ENCODE results near the gene GORASP1. TPM values are rescaled to one million over a fixed set of nuclear protein-coding genes. Genes with fewer than 3 reads are reported as not detected.
"Not testable (repeated sequence)": the region's sequence is repeated elsewhere in the genome, so short reads cannot be mapped to it uniquely, and the experiment has no call there.

The GORASP1 gene
- total RNA-seq, 1 experiment from 2014 or later: 39.4 TPM

DNA sequence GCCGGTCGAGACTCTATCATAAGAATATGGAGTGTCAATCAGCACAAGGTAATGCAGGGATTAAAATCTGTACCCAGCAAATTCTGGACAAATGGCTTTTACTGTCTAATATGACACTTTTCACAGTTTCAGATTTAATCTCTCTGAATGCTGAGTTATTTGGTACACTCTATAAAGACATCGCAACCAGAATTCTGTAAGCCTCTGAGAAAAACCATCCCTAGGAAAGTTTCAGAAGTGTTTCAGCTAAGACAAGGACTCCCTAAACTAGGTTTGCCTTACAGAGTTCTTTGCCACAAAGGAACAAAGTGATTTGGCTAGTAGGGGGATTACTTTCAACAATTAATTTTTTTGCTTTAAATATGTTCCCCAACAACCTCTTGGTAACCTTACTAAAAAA is 44.3 kb downstream of the GORASP1 start:
- ChIA-PET POLR2A (no interaction called here), CTCF (no interaction called here)
- H3K4me3 ChIP-seq (ENCODE audit: low read depth in 2 of 2, low read length in 2 of 2): no peak overlapping the region
- DNase-seq (ENCODE audit: low read depth, low spot score) (no peak), ATAC-seq (no peak)
- H3K4me1 ChIP-seq (ENCODE audit: control insufficient read depth, insufficient read depth, low read length): peaks cover 2% of the 10 kb centered on the region; the same call in 1 of the 2 replicates
- no peaks in the 10 kb centered on the region for H3K36me3 ChIP-seq (ENCODE audit: control insufficient read depth, insufficient read depth, low read length)
- H3K27ac ChIP-seq (ENCODE audit: low read length): no peak overlapping the region
- TF ChIP-seq TCF7L2 (IDR thresholded peaks at IDR 0.05; ENCODE audit: low read depth, low read length) (no peak), SIN3A (IDR thresholded peaks at IDR 0.05; ENCODE audit: borderline replicate concordance, insufficient read depth, low read depth, low read length) (no peak), POLR2AphosphoS5 (IDR thresholded peaks at IDR 0.05; ENCODE audit: low read depth, low read length) (no peak)
- TF ChIP-seq, protein P1, sequence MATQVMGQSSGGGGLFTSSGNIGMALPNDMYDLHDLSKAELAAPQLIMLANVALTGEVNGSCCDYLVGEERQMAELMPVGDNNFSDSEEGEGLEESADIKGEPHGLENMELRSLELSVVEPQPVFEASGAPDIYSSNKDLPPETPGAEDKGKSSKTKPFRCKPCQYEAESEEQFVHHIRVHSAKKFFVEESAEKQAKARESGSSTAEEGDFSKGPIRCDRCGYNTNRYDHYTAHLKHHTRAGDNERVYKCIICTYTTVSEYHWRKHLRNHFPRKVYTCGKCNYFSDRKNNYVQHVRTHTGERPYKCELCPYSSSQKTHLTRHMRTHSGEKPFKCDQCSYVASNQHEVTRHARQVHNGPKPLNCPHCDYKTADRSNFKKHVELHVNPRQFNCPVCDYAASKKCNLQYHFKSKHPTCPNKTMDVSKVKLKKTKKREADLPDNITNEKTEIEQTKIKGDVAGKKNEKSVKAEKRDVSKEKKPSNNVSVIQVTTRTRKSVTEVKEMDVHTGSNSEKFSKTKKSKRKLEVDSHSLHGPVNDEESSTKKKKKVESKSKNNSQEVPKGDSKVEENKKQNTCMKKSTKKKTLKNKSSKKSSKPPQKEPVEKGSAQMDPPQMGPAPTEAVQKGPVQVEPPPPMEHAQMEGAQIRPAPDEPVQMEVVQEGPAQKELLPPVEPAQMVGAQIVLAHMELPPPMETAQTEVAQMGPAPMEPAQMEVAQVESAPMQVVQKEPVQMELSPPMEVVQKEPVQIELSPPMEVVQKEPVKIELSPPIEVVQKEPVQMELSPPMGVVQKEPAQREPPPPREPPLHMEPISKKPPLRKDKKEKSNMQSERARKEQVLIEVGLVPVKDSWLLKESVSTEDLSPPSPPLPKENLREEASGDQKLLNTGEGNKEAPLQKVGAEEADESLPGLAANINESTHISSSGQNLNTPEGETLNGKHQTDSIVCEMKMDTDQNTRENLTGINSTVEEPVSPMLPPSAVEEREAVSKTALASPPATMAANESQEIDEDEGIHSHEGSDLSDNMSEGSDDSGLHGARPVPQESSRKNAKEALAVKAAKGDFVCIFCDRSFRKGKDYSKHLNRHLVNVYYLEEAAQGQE (IDR thresholded peaks at IDR 0.05; ENCODE audit: insufficient read depth in 1 of 2, low read depth in 2 of 2, low read length in 1 of 2): no peak
- TF ChIP-seq, protein P2, sequence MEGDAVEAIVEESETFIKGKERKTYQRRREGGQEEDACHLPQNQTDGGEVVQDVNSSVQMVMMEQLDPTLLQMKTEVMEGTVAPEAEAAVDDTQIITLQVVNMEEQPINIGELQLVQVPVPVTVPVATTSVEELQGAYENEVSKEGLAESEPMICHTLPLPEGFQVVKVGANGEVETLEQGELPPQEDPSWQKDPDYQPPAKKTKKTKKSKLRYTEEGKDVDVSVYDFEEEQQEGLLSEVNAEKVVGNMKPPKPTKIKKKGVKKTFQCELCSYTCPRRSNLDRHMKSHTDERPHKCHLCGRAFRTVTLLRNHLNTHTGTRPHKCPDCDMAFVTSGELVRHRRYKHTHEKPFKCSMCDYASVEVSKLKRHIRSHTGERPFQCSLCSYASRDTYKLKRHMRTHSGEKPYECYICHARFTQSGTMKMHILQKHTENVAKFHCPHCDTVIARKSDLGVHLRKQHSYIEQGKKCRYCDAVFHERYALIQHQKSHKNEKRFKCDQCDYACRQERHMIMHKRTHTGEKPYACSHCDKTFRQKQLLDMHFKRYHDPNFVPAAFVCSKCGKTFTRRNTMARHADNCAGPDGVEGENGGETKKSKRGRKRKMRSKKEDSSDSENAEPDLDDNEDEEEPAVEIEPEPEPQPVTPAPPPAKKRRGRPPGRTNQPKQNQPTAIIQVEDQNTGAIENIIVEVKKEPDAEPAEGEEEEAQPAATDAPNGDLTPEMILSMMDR (IDR thresholded peaks at IDR 0.05): no peak
- no peaks in the 10 kb centered on the region for H3K27me3 ChIP-seq (ENCODE audit: control insufficient read depth, insufficient read depth, low read length)
- H3K9me3 ChIP-seq (ENCODE audit: control insufficient read depth, insufficient read depth, low read depth, low read length): no peaks in the 10 kb centered on the region; the same call in 1 of the 2 replicates
- in situ Hi-C loops (cut with HindIII; ENCODE audit: low pct_unique_long_range_greater_than_20kb, low sequenced_read_pairs): no loop called here
- no TSS peak for BruUV-seq (replicated peaks)
- intact Hi-C loops (cut with micrococcal nuclease; ENCODE audit: unreplicated experiment): no loop called here

DNA sequence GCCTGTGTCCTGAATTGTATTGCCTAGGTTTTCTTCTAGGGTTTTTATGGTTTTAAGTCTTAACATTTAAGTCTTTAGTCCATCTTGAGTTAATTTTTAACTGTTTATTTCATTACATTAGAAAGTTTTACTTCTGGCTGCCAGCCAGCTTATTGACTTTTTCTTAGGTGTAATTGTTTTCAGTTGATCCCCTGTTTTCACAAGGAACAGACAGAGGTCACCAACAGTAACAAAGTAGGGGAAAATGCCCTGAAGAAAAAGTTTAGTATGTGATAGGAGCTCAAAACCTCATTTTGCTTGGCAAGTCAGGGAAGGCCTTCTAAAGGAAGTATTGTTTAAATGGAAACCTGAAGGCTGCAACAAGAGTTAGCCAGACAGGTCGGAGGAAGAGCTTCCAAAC is 45.2 kb downstream of the GORASP1 start:
- no peaks in the 10 kb centered on the region for H3K27me3 ChIP-seq (ENCODE audit: control insufficient read depth, insufficient read depth, low read length)
- no peaks in the 10 kb centered on the region; the same call in 1 of the 2 replicates for H3K9me3 ChIP-seq (ENCODE audit: control insufficient read depth, insufficient read depth, low read depth, low read length)
- DNase-seq (ENCODE audit: low read depth, low spot score) (no peak), ATAC-seq (no peak)
- ChIA-PET CTCF (no interaction called here), POLR2A (no interaction called here)
- TF ChIP-seq SIN3A (IDR thresholded peaks at IDR 0.05; ENCODE audit: borderline replicate concordance, insufficient read depth, low read depth, low read length) (no peak), POLR2AphosphoS5 (IDR thresholded peaks at IDR 0.05; ENCODE audit: low read depth, low read length) (no peak), TCF7L2 (IDR thresholded peaks at IDR 0.05; ENCODE audit: low read depth, low read length) (no peak)
- TF ChIP-seq, protein P2 (IDR thresholded peaks at IDR 0.05): no peak
- TF ChIP-seq, protein P1 (IDR thresholded peaks at IDR 0.05; ENCODE audit: insufficient read depth in 1 of 2, low read depth in 2 of 2, low read length in 1 of 2): no peak
- no peak overlapping the region for H3K4me3 ChIP-seq (ENCODE audit: low read depth in 2 of 2, low read length in 2 of 2)
- H3K27ac ChIP-seq (ENCODE audit: low read length): no peak overlapping the region
- no TSS peak for BruUV-seq (replicated peaks)
- in situ Hi-C loops (cut with HindIII; ENCODE audit: low pct_unique_long_range_greater_than_20kb, low sequenced_read_pairs): no loop called here
- no peaks in the 10 kb centered on the region for H3K36me3 ChIP-seq (ENCODE audit: control insufficient read depth, insufficient read depth, low read length)
- intact Hi-C loops (cut with micrococcal nuclease; ENCODE audit: unreplicated experiment): no loop called here
- peaks cover 2% of the 10 kb centered on the region; the same call in 1 of the 2 replicates for H3K4me1 ChIP-seq (ENCODE audit: control insufficient read depth, insufficient read depth, low read length)

DNA sequence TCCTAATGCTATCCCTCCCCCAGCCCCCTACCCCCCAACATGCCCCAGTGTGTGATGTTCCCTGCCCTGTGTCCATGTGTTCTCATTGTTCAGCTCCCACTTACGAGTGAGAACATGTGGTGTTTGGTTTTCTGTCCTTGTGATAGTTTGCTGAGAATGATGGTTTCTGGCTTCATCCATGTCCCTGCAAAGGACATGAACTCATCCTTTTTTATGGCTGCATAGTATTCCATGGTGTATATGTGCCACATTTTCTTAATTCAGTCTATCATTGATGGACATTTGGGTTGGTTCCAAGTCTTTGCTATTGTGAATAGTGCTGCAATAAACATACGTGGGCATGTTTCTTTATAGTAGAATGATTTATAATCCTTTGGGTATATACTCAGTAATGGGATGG is 46.2 kb downstream of the GORASP1 start:
- DNase-seq (ENCODE audit: low read depth, low spot score); BruUV-seq (replicated peaks); intact Hi-C loops (cut with micrococcal nuclease; ENCODE audit: unreplicated experiment); H3K27me3 ChIP-seq (ENCODE audit: control insufficient read depth, insufficient read depth, low read length); H3K9me3 ChIP-seq (ENCODE audit: control insufficient read depth, insufficient read depth, low read depth, low read length); H3K4me1 ChIP-seq (ENCODE audit: control insufficient read depth, insufficient read depth, low read length); in situ Hi-C loops (cut with HindIII; ENCODE audit: low pct_unique_long_range_greater_than_20kb, low sequenced_read_pairs); CTCF ChIA-PET; H3K36me3 ChIP-seq (ENCODE audit: control insufficient read depth, insufficient read depth, low read length); H3K27ac ChIP-seq (ENCODE audit: low read length); ATAC-seq; POLR2A ChIA-PET; H3K4me3 ChIP-seq (ENCODE audit: low read depth in 2 of 2, low read length in 2 of 2): not testable (repeated sequence)
